Erythroblast (primary cell): ENCODE results near the gene KIF6.

ENCODE experiments used
- GATA1 ChIP-seq: IDR thresholded peaks from 2 replicates; pipeline ENCODE4 v1.6.1; 2011; ENCODE audit warnings: low read depth, mild to moderate bottlenecking, control low read depth, low read length, moderate library complexity
- POLR2A ChIP-seq: IDR thresholded peaks from 2 replicates; pipeline ENCODE4 v1.6.1; 2011; ENCODE audit warnings: mild to moderate bottlenecking, low read length

DNA sequence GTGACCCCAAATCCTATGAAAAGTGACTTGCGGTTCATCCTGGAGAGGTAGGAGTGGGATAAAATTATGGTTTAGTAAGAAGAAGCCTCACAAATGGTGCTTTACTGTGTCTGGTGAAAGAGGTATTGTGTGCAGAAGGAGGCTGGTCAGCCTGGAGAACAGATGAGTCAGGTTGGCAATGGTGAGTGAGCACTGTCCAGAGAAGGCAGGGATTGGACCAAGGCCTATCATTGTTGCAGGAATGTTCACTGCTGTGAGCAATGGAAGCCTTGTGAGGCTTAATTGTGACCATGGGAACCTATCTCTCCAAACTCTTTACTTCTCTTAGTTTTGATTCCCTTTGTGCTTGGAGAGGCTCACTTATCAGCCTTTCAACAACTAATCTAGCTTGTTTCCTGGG lies 313.7 kb downstream of the KIF6 start:
- TF ChIP-seq POLR2A, result no peak
- TF ChIP-seq GATA1, result no peak
